OCI-LY3 (cell line): ENCODE data around the gene SOX12.

ENCODE experiments used
- EZH2phosphoT487 ChIP-seq: fragments of 200-600 bp; shearing (Covaris generic); IDR thresholded peaks from 2 replicates; pipeline ENCODE4 v1.6.1; 2018; ENCODE audit warnings: antibody characterized with exemption, mixed run types, low read depth
- TF ChIP-seq, protein P1 (sequence below): fragments of 200-600, 300-600 bp; sonication (generic); IDR thresholded peaks from 2 replicates; pipeline ENCODE4 v1.5.1; 2014; ENCODE audit warnings: antibody characterized with exemption, low read length, low read depth

- TF ChIP-seq, protein P1, sequence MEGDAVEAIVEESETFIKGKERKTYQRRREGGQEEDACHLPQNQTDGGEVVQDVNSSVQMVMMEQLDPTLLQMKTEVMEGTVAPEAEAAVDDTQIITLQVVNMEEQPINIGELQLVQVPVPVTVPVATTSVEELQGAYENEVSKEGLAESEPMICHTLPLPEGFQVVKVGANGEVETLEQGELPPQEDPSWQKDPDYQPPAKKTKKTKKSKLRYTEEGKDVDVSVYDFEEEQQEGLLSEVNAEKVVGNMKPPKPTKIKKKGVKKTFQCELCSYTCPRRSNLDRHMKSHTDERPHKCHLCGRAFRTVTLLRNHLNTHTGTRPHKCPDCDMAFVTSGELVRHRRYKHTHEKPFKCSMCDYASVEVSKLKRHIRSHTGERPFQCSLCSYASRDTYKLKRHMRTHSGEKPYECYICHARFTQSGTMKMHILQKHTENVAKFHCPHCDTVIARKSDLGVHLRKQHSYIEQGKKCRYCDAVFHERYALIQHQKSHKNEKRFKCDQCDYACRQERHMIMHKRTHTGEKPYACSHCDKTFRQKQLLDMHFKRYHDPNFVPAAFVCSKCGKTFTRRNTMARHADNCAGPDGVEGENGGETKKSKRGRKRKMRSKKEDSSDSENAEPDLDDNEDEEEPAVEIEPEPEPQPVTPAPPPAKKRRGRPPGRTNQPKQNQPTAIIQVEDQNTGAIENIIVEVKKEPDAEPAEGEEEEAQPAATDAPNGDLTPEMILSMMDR = no peak
- no peak for TF ChIP-seq EZH2phosphoT487
These were observed 23.9 kb downstream of the SOX12 start for GRCh38 chr20:348972-349841.
